ENCODE results near the gene COL4A2.
A peak's percentile ranks its signal among the peaks of the same experiment; 100 is the strongest.
"Not testable (repeated sequence)": the region's sequence is repeated elsewhere in the genome, so short reads cannot be mapped to it uniquely, and the experiment has no call there.

The COL4A2 gene

GRCh38 chr13:110438776-110439175 is 131.7 kb downstream of the COL4A2 start:
- no peak for DNase-seq (ENCODE audit: low spot score)

- DNase-seq (ENCODE audit: low spot score) = no peak
Measured at GRCh38 chr13:110440946-110441731, 134.1 kb downstream of the COL4A2 start.

GRCh38 chr13:110442930-110443621 is 136.0 kb downstream of the COL4A2 start:
- no peak for DNase-seq (ENCODE audit: low spot score)

DNA sequence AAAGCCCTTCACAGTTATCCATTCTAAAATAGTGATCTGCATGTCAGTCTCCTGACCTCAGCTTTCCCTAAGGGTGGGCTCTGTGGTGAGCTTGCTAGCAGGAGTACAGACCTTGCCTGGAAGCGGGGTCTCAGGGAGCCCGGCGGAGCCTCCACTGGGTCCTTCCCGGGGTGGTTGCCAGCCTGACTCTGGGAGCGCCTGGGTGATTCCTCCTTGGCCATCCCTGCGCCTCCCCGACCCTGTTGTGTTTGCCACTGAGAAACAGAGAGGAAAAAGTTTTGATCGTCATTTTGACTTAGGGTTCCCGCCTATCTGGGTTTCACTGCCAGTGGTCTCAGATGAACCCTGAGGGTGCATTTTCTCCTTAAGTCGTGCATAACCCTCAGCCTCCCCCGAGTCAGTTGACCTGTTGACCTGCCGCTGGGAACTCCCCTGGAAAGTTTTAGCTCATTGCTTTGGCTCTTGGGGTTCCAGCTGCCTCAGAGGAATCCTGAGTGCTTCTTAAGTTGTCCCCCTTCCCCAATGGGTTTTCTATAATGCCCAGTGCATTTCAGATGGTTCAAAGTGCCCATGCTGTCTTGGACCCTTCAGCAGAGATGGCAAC is 136.6 kb downstream of the COL4A2 start:
- DNase-seq (ENCODE audit: low spot score) = no peak

DNA sequence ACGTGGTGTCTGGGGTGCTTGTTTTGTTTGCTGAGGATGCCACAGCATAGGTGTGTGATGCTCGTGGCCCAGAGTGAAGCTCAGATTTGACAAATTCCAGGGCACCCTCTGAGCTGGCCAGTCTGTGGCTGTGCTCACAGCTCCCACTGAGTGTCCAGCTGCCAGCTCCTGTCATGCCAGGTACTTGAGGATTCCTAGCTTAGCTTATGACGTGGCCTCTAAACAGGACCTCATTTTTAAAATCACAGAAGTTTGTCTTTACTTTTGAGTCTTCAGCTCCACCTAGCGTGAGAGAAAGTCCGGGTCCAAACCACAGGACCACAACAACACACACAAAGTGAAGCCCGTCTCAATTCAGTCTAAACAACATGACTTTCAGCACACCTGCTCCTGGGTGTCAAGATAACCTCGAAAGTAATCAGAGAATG is 137.2 kb downstream of the COL4A2 start:
- DNase-seq (ENCODE audit: low spot score) = no peak

- DNase-seq (ENCODE audit: low spot score) = no peak
Measured at GRCh38 chr13:110445183-110445582, 138.1 kb downstream of the COL4A2 start.

DNA sequence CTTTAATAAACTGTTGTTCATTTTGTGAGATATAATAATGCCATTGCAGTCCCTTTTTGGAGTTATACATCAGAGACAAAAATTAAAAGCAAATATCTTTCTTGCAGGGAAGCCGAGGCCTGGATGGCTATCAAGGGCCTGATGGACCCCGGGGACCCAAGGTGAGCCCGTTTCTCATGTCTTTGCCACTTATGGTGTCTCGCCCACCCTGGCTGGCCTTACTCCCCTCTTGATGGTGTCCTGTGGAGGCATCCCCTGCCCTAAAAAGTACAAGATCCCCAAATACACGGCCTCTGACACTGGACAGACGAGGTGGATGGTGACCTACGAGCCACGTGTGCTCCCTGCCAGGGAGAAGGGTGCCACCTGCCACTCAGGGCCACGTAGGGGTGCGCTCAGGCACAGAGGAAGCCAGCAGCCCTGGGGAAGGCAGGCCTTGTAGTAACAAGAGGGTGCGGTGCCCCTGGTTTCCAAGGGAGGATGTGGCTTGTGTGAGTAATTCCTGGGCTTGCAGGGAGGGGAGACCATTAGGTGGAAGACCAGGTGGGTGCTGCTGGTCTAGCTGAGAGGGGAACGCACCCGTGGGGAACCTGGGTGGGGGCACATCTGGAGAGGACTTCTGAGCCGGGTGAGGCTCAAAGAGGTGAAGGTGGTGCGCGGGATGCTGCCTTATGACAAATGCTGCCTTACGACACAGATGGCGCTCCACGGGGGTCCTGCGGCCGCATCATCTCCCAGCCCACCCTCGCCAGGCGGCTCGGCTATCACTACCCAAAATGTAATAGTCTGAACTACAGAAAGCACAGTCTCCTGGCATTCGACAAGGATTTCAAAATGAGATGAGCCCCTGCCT is 138.9 kb downstream of the COL4A2 start:
- DNase-seq (ENCODE audit: low spot score) = no peak

DNA sequence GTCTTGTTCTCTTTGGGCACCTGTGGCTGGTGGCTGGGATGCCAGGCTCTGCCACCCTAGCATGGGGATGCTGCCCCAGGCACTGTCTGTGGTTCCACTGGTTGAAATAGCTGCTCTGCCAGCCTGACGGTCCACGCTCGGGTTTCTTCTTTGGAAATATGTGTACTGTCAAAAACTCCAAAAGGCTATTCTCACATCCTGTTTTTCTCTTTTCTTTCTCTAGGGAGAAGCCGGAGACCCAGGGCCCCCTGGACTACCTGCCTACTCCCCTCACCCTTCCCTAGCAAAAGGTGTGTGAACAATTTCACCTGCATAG is 139.4 kb downstream of the COL4A2 start:
- DNase-seq (ENCODE audit: low spot score) = no peak

DNA sequence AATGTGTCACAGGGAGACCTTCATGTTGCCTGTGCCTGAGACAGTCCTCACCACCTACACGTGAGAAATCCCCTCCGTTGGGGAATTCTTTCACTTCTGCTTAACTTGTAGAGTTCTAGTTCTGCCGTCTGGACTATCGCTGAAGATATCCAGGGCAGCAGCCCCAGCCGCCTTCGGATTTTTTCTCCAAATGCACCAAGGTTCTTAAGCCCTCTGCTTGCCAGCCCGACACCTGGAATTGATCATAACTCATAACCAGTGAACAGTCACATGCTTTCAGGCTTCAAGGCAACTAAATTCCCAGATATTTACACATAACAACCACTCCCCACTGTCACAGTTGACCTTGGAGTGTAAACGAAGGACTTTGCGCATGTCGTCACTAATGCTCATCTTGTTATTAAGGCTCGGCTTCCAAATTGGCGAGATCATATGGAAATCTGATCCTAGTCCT is 140.0 kb downstream of the COL4A2 start:
- no peak for DNase-seq (ENCODE audit: low spot score)

GRCh38 chr13:110447801-110448200 is 140.7 kb downstream of the COL4A2 start:
- no peak for DNase-seq (ENCODE audit: low spot score)

DNA sequence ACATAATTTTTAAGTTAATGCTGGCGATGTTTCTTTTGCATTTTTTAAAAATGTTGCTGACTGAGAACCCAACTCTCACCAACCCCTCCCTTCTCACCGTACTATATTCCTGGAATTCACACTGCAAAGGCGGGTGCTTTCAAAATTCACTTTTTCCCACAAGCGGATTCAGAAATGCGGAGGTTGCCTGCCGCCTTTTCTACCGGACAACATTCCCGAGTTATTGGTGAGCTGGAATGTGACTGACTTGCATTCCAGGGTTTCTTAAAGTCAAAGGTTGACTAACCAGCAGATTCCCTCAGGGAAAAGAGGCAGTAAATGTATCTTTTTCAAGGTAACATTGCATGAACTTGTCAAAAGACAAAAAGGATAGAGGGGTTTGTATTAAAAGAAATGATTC is 141.1 kb downstream of the COL4A2 start:
- DNase-seq (ENCODE audit: low spot score) = peak; percentile 23

GRCh38 chr13:110448677-110449076 is 141.6 kb downstream of the COL4A2 start:
- no peak for DNase-seq (ENCODE audit: low spot score)

- no peak for DNase-seq (ENCODE audit: low spot score)
Measured at GRCh38 chr13:110449219-110450015, 142.3 kb downstream of the COL4A2 start.

GRCh38 chr13:110450016-110450900 is 143.2 kb downstream of the COL4A2 start:
- no peak for DNase-seq (ENCODE audit: low spot score)

GRCh38 chr13:110450941-110451730 is 144.1 kb downstream of the COL4A2 start:
- DNase-seq (ENCODE audit: low spot score) = no peak

DNA sequence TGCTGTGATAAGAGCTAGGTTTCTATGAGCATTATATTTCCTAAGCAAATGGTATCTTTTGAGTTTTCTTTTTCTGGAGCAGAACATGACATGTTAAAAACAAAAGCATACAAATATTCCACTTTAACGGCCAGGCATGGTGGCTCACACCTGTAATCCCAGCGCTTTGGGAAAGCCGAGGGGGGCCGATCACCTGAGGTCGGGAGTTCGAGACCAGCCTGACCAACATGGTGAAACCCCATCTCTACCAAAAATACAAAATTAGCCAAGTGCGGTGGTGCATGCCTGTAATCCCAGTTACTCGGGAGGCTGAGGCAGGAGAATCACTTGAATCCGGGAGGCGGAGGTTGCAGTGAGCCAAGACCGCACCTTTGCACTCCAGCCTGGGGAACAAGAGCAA is 146.0 kb downstream of the COL4A2 start:
- not testable (repeated sequence) for DNase-seq (ENCODE audit: low spot score)

- DNase-seq (ENCODE audit: low spot score) = no peak
Measured at GRCh38 chr13:110453797-110454196, 146.7 kb downstream of the COL4A2 start.

DNA sequence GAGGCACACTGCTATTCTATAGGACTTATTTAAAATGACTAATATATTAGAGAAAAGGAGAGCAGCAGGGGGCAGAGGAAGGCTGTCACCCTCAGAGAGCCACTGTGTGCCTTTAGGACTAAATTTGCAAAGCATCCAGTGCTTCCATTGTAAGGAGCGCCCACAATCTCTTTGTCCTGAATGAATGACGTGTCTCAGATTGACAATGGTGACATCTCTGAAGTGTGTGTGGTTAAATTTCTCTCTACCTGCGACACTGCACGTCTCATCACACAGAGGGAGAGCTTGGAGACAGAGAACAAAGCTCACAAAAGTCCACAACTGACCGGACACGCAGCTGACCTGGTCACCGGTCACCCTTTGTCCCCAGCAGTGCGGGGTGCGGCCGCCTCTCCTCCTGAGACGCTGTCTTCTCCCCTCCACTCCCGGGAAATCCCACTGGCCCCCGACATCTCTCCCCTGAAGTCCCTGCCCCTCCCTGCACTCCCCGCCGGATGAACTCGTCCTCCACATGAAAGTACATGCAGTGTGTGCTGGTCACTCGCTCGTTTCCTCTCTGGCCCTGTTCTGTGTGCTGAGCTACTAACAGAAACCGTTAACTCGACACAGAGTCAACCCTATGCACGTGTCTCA is 147.3 kb downstream of the COL4A2 start:
- DNase-seq (ENCODE audit: low spot score) = no peak

GRCh38 chr13:110454956-110455355 is 147.9 kb downstream of the COL4A2 start:
- DNase-seq (ENCODE audit: low spot score) = no peak

All from LoVo (cell line).